Breast epithelium (tissue), 4 donors: ENCODE data around the gene ABCC4. TPM values are rescaled to one million over a fixed set of nuclear protein-coding genes. Genes with fewer than 3 reads are reported as not detected.

Experiments used
- DNase-seq, 2 donors: peaks; one replicate each; pipeline ENCODE4 v3.0.0-alpha.2; 2019; ENCODE audit warnings: low spot score in 2 of 2
- H3K27ac ChIP-seq, 2 donors: fragments of 200-600 bp; sonication (generic) in 1 of 2; one replicate each; pipeline ENCODE4 v1.5.1; 2016 to 2019; ENCODE audit warnings: mild to moderate bottlenecking in 1 of 2
- H3K27me3 ChIP-seq, 2 donors: fragments of 200-600 bp; sonication (generic) in 1 of 2; one replicate each; pipeline versions ENCODE4 v1.5.1 to v1.6.0; 2017 to 2019; ENCODE audit warnings: control low read depth in 1 of 2, mild to moderate bottlenecking in 1 of 2
- H3K36me3 ChIP-seq: fragments of 200-600 bp; one replicate; pipeline ENCODE4 v1.5.1; 2019
- H3K4me1 ChIP-seq, 2 donors: fragments of 200-600 bp; sonication (generic); one replicate each; pipeline ENCODE4 v1.5.1; 2016 to 2019; ENCODE audit warnings: control low read depth in 1 of 2
- H3K4me3 ChIP-seq, 3 donors: fragments of 200-600 bp; sonication (generic); 1 replicate in 2 of 3; 2 replicates in 1 of 3; pipeline ENCODE4 v1.5.1; 2016 to 2019; ENCODE audit warnings: mild to moderate bottlenecking in 3 of 3, moderate library complexity in 2 of 3
- H3K9me3 ChIP-seq, 2 donors: fragments of 200-600 bp; sonication (generic) in 1 of 2; one replicate each; pipeline ENCODE4 v1.5.1; 2016 to 2019; ENCODE audit warnings: control low read depth in 1 of 2
- CTCF ChIP-seq, 3 donors: fragments of 450-650 bp; IDR thresholded peaks; one replicate each; pipeline ENCODE4 v1.5.1; 2016 to 2017; ENCODE audit warnings: antibody characterized with exemption in 3 of 3, mild to moderate bottlenecking in 3 of 3, moderate library complexity in 3 of 3
- POLR2A ChIP-seq: fragments of 450-650 bp; IDR thresholded peaks from one replicate; pipeline ENCODE4 v1.6.1; 2016; ENCODE audit warnings: antibody characterized with exemption, mild to moderate bottlenecking, moderate library complexity
- POLR2AphosphoS5 ChIP-seq, 3 donors: sonication (generic); formaldehyde crosslinking; IDR thresholded peaks; one replicate each; pipeline ENCODE4 v1.6.1; 2017; ENCODE audit warnings: antibody characterized with exemption in 3 of 3
- intact Hi-C: fragments of 100-400 bp; cut with DNase I; formaldehyde crosslinking; loops from one replicate; pipeline ENCODE4 v1.15.1; 2023; ENCODE audit warnings: low total_unique reads
- total RNA-seq, 3 donors: library from RNA; depleted of rRNA; stranded (reverse); fragments of >200 nt; gene quantifications; one replicate each; pipeline ENCODE4 v1.1.0, GENCODE V29; 2016

Gene ABCC4
- total RNA-seq, 3 donors from 2014 or later: 4.1 to 6.2 (median 4.5) TPM

- Histone ChIP-seq H3K4me3 (no peak overlapping the region), H3K27ac (no peak overlapping the region), H3K36me3 (no peaks in the 10 kb centered on the region), H3K4me1 (no peaks in the 10 kb centered on the region), H3K27me3 (no peaks in the 10 kb centered on the region), H3K9me3 (no peaks in the 10 kb centered on the region)
- DNase-seq: no peak
- intact Hi-C loops: no loop called here
- TF ChIP-seq CTCF (IDR thresholded peaks at IDR 0.05) (no peak), POLR2A (no peak), POLR2AphosphoS5 (IDR thresholded peaks at IDR 0.05) (no peak)
Observed at GRCh38 chr13:94994506-94994905, 306.7 kb downstream of the ABCC4 start.

- TF ChIP-seq POLR2AphosphoS5 (IDR thresholded peaks at IDR 0.05) (no peak), CTCF (IDR thresholded peaks at IDR 0.05) (no peak), POLR2A (no peak)
- no peak overlapping the region for H3K27ac ChIP-seq
- H3K4me3 ChIP-seq: no peak overlapping the region
- H3K36me3 ChIP-seq: no peaks in the 10 kb centered on the region
- no peaks in the 10 kb centered on the region for H3K27me3 ChIP-seq
- no peaks in the 10 kb centered on the region for H3K9me3 ChIP-seq
- intact Hi-C loops: no loop called here
- no peak for DNase-seq
- H3K4me1 ChIP-seq: no peaks in the 10 kb centered on the region
Observed at GRCh38 chr13:94993616-94994015, 307.6 kb downstream of the ABCC4 start.

- no peak for DNase-seq
- no peaks in the 10 kb centered on the region for H3K9me3 ChIP-seq
- H3K27ac ChIP-seq: no peak overlapping the region
- TF ChIP-seq POLR2A (no peak), CTCF (IDR thresholded peaks at IDR 0.05) (no peak), POLR2AphosphoS5 (IDR thresholded peaks at IDR 0.05) (no peak)
- no peaks in the 10 kb centered on the region for H3K4me1 ChIP-seq
- no peaks in the 10 kb centered on the region for H3K27me3 ChIP-seq
- no peak overlapping the region for H3K4me3 ChIP-seq
- H3K36me3 ChIP-seq: no peaks in the 10 kb centered on the region
- intact Hi-C loops: no loop called here
Observed at GRCh38 chr13:94992036-94992960, 309.0 kb downstream of the ABCC4 start.

GRCh38 chr13:94988654-94989053, 312.6 kb downstream of the ABCC4 start:
- TF ChIP-seq POLR2AphosphoS5 (IDR thresholded peaks at IDR 0.05) (no peak), POLR2A (no peak), CTCF (IDR thresholded peaks at IDR 0.05) (no peak)
- no peaks in the 10 kb centered on the region for H3K4me1 ChIP-seq
- no peaks in the 10 kb centered on the region for H3K36me3 ChIP-seq
- no peaks in the 10 kb centered on the region for H3K9me3 ChIP-seq
- no peaks in the 10 kb centered on the region for H3K27me3 ChIP-seq
- no peak for DNase-seq
- intact Hi-C loops: loop anchor here (5.0 kb wide), 1 partner anchor 1374 kb away; no protein-coding TSS in a partner anchor
- no peak overlapping the region for H3K27ac ChIP-seq
- no peak overlapping the region for H3K4me3 ChIP-seq

- H3K4me3 ChIP-seq: no peak overlapping the region
- TF ChIP-seq CTCF (IDR thresholded peaks at IDR 0.05): no peak
- TF ChIP-seq POLR2A: no peak
- TF ChIP-seq POLR2AphosphoS5 (IDR thresholded peaks at IDR 0.05): no peak
- DNase-seq: no peak
- H3K4me1 ChIP-seq: no peaks in the 10 kb centered on the region
- H3K9me3 ChIP-seq: no peaks in the 10 kb centered on the region
- intact Hi-C loops: loop anchor here (5.0 kb wide), 1 partner anchor 1374 kb away; no protein-coding TSS in a partner anchor
- H3K36me3 ChIP-seq: no peaks in the 10 kb centered on the region
- H3K27me3 ChIP-seq: no peaks in the 10 kb centered on the region
- no peak overlapping the region for H3K27ac ChIP-seq
Observed at GRCh38 chr13:94987869-94988268, 313.4 kb downstream of the ABCC4 start.
